ENCODE measurements around the gene CDH4.

CDH4 gene

GRCh38 chr20:61356196-61356595 is 104.1 kb downstream of the CDH4 start:
- DNase-seq (ENCODE audit: low read depth), result no peak

GRCh38 chr20:61357119-61357518 is 105.1 kb downstream of the CDH4 start:
- no peak for DNase-seq (ENCODE audit: low read depth)

- no peak for DNase-seq (ENCODE audit: low read depth)
Observed at GRCh38 chr20:61359254-61359653, 107.2 kb downstream of the CDH4 start.

GRCh38 chr20:61360296-61360695 is 108.2 kb downstream of the CDH4 start:
- DNase-seq (ENCODE audit: low read depth), result no peak

GRCh38 chr20:61360940-61361339 is 108.9 kb downstream of the CDH4 start:
- no peak for DNase-seq (ENCODE audit: low read depth)

GRCh38 chr20:61361501-61361900 is 109.4 kb downstream of the CDH4 start:
- no peak for DNase-seq (ENCODE audit: low read depth)

GRCh38 chr20:61364147-61364546 is 112.1 kb downstream of the CDH4 start:
- DNase-seq (ENCODE audit: low read depth), result no peak

- no peak for DNase-seq (ENCODE audit: low read depth)
Observed at GRCh38 chr20:61366914-61367313, 114.9 kb downstream of the CDH4 start.

- DNase-seq (ENCODE audit: low read depth), result no peak
Observed at GRCh38 chr20:61369731-61370520, 117.9 kb downstream of the CDH4 start.

GRCh38 chr20:61370841-61371303 is 118.8 kb downstream of the CDH4 start:
- no peak for DNase-seq (ENCODE audit: low read depth)

GRCh38 chr20:61371501-61372136 is 119.6 kb downstream of the CDH4 start:
- no peak for DNase-seq (ENCODE audit: low read depth)

GRCh38 chr20:61372137-61373054 is 120.3 kb downstream of the CDH4 start:
- no peak for DNase-seq (ENCODE audit: low read depth)

GRCh38 chr20:61373055-61373399 is 121.0 kb downstream of the CDH4 start:
- no peak for DNase-seq (ENCODE audit: low read depth)

- DNase-seq (ENCODE audit: low read depth), result no peak
Observed at GRCh38 chr20:61373956-61374545, 122.0 kb downstream of the CDH4 start.

GRCh38 chr20:61376541-61377240 is 124.6 kb downstream of the CDH4 start:
- no peak for DNase-seq (ENCODE audit: low read depth)

GRCh38 chr20:61378694-61379355 is 126.8 kb downstream of the CDH4 start:
- no peak for DNase-seq (ENCODE audit: low read depth)

- no peak for DNase-seq (ENCODE audit: low read depth)
Observed at GRCh38 chr20:61379898-61380544, 128.0 kb downstream of the CDH4 start.

GRCh38 chr20:61380545-61380915 is 128.5 kb downstream of the CDH4 start:
- no peak for DNase-seq (ENCODE audit: low read depth)

- DNase-seq (ENCODE audit: low read depth), result no peak
Observed at GRCh38 chr20:61382194-61382593, 130.1 kb downstream of the CDH4 start.

- no peak for DNase-seq (ENCODE audit: low read depth)
Observed at GRCh38 chr20:61385296-61385695, 133.2 kb downstream of the CDH4 start.

GRCh38 chr20:61385731-61386130 is 133.7 kb downstream of the CDH4 start:
- DNase-seq (ENCODE audit: low read depth), result no peak
